Bone marrow (tissue), 2 donors: ENCODE measurements around the gene RTP5.
"Not testable (repeated sequence)": the region's sequence is repeated elsewhere in the genome, so short reads cannot be mapped to it uniquely, and the experiment has no call there.

ENCODE experiments used
- DNase-seq, 2 donors: peaks; one replicate each; lab custom pipeline; 2025; lab: John Stamatoyannopoulos, UW

RTP5 gene

GRCh38 chr2:241869087-241869961 is at the start of gene RTP5:
Gene RTP5, plus strand, starts transcription at chr2:241869729. Its CDS starts 28 bp downstream, at chr2:241869757.
- no peak for DNase-seq

GRCh38 chr2:241819947-241820624 is 49.4 kb upstream of the RTP5 start:
- not testable (repeated sequence) for DNase-seq

GRCh38 chr2:241820625-241821384 is 48.7 kb upstream of the RTP5 start:
- no peak for DNase-seq

- no peak for DNase-seq
Measured at GRCh38 chr2:241821460-241822263, 47.9 kb upstream of the RTP5 start.

- DNase-seq = no peak
Measured at GRCh38 chr2:241822264-241822623, 47.3 kb upstream of the RTP5 start.

- not testable (repeated sequence) for DNase-seq
Measured at GRCh38 chr2:241823531-241824437, 45.7 kb upstream of the RTP5 start.

- no peak for DNase-seq
Measured at GRCh38 chr2:241827394-241827793, 42.1 kb upstream of the RTP5 start.

GRCh38 chr2:241833101-241833663 is 36.3 kb upstream of the RTP5 start:
- no peak for DNase-seq

- not testable (repeated sequence) for DNase-seq
Measured at GRCh38 chr2:241833756-241834526, 35.6 kb upstream of the RTP5 start.

- no peak for DNase-seq
Measured at GRCh38 chr2:241834527-241835210, 34.9 kb upstream of the RTP5 start.

GRCh38 chr2:241835611-241836010 is 33.9 kb upstream of the RTP5 start:
- DNase-seq = no peak

GRCh38 chr2:241836292-241836691 is 33.2 kb upstream of the RTP5 start:
- no peak for DNase-seq

- no peak for DNase-seq
Measured at GRCh38 chr2:241837197-241837965, 32.1 kb upstream of the RTP5 start.

GRCh38 chr2:241841181-241842066 is 28.1 kb upstream of the RTP5 start:
- DNase-seq = no peak

GRCh38 chr2:241842067-241842415 is 27.5 kb upstream of the RTP5 start:
- no peak for DNase-seq

GRCh38 chr2:241842620-241843211 is 26.8 kb upstream of the RTP5 start:
- DNase-seq = peak; percentile 40 to 70
